Measurements from ENCODE around the gene ARV1. TPM values are rescaled to one million over a fixed set of nuclear protein-coding genes. Genes with fewer than 3 reads are reported as not detected.
A peak's percentile ranks its signal among the peaks of the same experiment; 100 is the strongest.

The ARV1 gene
- total and polyA plus RNA-seq, 2 of the 13 experiments (the other 11 are each of a cell fraction or from before 2014, with no cell fraction given): 13.0 to 15.2 TPM

DNA sequence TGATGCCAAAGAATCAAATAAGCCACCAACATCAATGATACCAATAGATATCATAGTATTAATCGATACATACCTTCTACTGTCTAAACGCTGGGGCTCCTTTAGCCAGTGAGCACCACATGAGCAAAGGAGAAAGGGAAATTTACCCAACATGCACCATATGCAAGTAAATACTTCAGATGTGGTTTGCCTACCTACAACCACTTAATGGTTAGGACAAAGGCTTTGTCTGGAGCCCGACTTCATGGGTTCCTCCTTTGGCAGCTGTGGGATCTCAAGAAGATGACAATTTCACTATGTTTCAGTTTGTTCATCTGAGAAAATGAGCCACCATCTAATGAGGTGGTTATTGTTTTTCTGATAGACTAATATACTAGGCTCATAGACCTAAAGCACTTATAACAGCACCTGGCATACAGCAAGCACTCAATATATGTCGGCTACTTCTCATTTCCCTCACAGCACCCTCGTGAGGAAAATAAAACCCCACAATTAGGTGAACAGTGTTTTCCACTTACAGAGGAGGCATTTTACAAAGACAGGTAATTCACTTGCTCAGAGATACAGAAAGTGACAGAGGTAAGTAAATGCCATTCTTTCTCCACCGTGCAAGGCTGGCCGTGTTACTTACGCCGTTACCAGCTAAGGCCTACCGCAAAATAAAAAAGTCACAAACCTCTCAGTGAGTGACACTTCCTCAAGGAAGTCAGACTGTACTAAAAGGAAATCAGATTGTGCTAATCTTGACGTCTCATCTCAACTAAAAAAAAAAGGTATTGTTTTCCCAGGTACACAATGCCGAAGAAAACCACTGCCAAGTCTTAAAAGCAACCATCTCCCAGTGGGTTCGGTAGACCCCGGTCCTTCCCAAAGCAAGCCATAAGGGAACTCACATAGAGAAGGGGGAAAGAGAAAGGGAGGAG, 1.8 kb upstream of the ARV1 start:
- Histone ChIP-seq H3K9me3 (ENCODE audit: low read length) (no peaks in the 10 kb centered on the region), H3K4me1 (ENCODE audit: insufficient read depth, low read length) (peaks cover 32% of the 10 kb centered on the region), H3K27ac (ENCODE audit: extremely low read length, insufficient read depth, low read length) (no peak overlapping the region), H4K20me1 (ENCODE audit: insufficient read depth, low read length) (no peaks in the 10 kb centered on the region), H3K79me2 (ENCODE audit: insufficient read depth, low read length) (peaks cover 9% of the 10 kb centered on the region), H3K4me2 (ENCODE audit: low read depth, low read length) (peak overlapping the region; percentile 64), H3K9ac (ENCODE audit: insufficient read depth, low read depth, low read length) (peak overlapping the region; percentile 68), H3K36me3 (replicated peaks in 1 of 2; ENCODE audit: control insufficient read depth in 1 of 2, insufficient read depth in 2 of 2, low read length in 2 of 2) (peaks cover 0 to 1% of the 10 kb centered on the region in 2 experiments; a peak in 1 of 5 replicates), H2AFZ (ENCODE audit: low read length) (no peak overlapping the region), H3K4me3 (replicated peaks in 1 of 3; ENCODE audit: insufficient read depth in 1 of 3, low read depth in 2 of 3, low read length in 3 of 3) (peak overlapping the region; percentile 81 to 94 (median 84); a peak in 5 of 6 replicates), H3K27me3 (ENCODE audit: control insufficient read depth in 1 of 2, insufficient read depth in 2 of 2, low read length in 2 of 2) (no peaks in the 10 kb centered on the region; a peak in 1 of 5 replicates)
- FAIRE-seq (no peak), DNase-seq (ENCODE audit: low spot score) (no peak), ATAC-seq (no peak)
- intact Hi-C loops (cut with micrococcal nuclease; ENCODE audit: unreplicated experiment): loop anchor here (5.0 to 10.0 kb wide), 2 partner anchors 262 to 335 kb away; partner anchors contain the start of genes AGT and COG2
- BruUV-seq (replicated peaks): TSS peak; percentile 40
- TF ChIP-seq ONECUT2 (CRISPR knock-in tag; IDR thresholded peaks at IDR 0.05) (no peak), ZMYM2 (CRISPR knock-in tag; IDR thresholded peaks at IDR 0.05) (no peak), CC2D1A (CRISPR knock-in tag; IDR thresholded peaks at IDR 0.05) (no peak), RBAK (CRISPR knock-in tag; IDR thresholded peaks at IDR 0.05) (no peak), RARA (CRISPR knock-in tag; IDR thresholded peaks at IDR 0.05) (no peak), MBNL3 (CRISPR knock-in tag; conservative IDR thresholded peaks at IDR 0.05) (no peak)
- TF ChIP-seq, protein P1, sequence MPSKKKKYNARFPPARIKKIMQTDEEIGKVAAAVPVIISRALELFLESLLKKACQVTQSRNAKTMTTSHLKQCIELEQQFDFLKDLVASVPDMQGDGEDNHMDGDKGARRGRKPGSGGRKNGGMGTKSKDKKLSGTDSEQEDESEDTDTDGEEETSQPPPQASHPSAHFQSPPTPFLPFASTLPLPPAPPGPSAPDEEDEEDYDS (CRISPR knock-in tag; IDR thresholded peaks at IDR 0.05): no peak
- TF ChIP-seq, protein P2, sequence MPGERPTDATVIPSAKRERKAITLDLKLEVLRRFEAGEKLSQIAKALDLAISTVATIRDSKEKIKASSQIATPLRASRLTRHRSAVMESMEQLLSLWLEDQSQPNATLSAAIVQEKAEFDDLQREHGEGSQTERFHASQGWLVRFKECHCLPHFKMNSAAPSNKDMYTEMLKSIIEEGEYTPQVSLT (CRISPR knock-in tag; IDR thresholded peaks at IDR 0.05; ENCODE audit: borderline replicate concordance, low read depth): no peak
- TF ChIP-seq, protein P3, sequence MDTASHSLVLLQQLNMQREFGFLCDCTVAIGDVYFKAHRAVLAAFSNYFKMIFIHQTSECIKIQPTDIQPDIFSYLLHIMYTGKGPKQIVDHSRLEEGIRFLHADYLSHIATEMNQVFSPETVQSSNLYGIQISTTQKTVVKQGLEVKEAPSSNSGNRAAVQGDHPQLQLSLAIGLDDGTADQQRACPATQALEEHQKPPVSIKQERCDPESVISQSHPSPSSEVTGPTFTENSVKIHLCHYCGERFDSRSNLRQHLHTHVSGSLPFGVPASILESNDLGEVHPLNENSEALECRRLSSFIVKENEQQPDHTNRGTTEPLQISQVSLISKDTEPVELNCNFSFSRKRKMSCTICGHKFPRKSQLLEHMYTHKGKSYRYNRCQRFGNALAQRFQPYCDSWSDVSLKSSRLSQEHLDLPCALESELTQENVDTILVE (CRISPR knock-in tag; IDR thresholded peaks at IDR 0.05): no peak
- TF ChIP-seq, protein P4, sequence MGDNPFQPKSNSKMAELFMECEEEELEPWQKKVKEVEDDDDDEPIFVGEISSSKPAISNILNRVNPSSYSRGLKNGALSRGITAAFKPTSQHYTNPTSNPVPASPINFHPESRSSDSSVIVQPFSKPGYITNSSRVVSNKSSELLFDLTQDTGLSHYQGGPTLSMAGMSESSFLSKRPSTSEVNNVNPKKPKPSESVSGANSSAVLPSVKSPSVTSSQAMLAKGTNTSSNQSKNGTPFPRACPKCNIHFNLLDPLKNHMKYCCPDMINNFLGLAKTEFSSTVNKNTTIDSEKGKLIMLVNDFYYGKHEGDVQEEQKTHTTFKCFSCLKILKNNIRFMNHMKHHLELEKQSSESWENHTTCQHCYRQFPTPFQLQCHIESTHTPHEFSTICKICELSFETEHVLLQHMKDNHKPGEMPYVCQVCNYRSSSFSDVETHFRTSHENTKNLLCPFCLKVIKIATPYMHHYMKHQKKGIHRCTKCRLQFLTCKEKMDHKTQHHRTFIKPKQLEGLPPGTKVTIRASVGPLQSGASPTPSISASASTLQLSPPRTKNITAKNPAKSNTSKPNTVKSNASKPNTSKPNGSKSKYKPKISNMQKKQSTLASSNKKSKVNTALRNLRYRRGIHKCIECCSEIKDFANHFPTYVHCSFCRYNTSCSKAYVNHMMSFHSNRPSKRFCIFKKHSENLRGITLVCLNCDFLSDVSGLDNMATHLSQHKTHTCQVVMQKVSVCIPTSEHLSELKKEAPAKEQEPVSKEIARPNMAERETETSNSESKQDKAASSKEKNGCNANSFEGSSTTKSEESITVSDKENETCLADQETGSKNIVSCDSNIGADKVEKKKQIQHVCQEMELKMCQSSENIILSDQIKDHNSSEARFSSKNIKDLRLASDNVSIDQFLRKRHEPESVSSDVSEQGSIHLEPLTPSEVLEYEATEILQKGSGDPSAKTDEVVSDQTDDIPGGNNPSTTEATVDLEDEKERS (CRISPR knock-in tag; IDR thresholded peaks at IDR 0.05): no peak
- 71% methylated on average over 14 of the region's 14 CpGs for WGBS (ENCODE audit: low lambda C conversion rate)
- in situ Hi-C loops (cut with HindIII; ENCODE audit: extremely low pct_ligation_motif_present, low pct_unique_long_range_greater_than_20kb): no loop called here
- POLR2A ChIA-PET: interaction anchor here (1.5 kb wide), 1 partner anchor 109 kb away, joined by 5 read pairs; the partner anchor contains the start of gene C1orf198
- CTCF ChIA-PET (ENCODE audit: low intra/inter-chr PET ratio, low total read pairs): no interaction called here

All from HepG2 (cell line).